ENCODE results near the gene SLC19A2. TPM values are rescaled to one million over a fixed set of nuclear protein-coding genes. Genes with fewer than 3 reads are reported as not detected.

Gene SLC19A2
- total RNA-seq, 1 experiment from 2014 or later: 31.5 TPM

- Mint-ChIP-seq H3K4me3 (ENCODE audit: unreplicated experiment) (peak overlapping the region; percentile 89), H3K4me1 (ENCODE audit: low read depth, unreplicated experiment) (peaks cover 45% of the 10 kb centered on the region), H3K9me3 (ENCODE audit: unreplicated experiment) (no peaks in the 10 kb centered on the region), H3K27me3 (ENCODE audit: insufficient read depth, unreplicated experiment) (no peaks in the 10 kb centered on the region), H3K36me3 (ENCODE audit: insufficient read depth, unreplicated experiment) (peaks cover 25% of the 10 kb centered on the region), H3K27ac (ENCODE audit: unreplicated experiment) (peak overlapping the region; percentile 48)
- intact Hi-C loops (cut with micrococcal nuclease; ENCODE audit: unreplicated experiment): no loop called here
- no peaks in the 10 kb centered on the region for H3K27me3 ChIP-seq (replicated peaks; ENCODE audit: control insufficient read depth, insufficient read depth, low read length)
- ChIA-PET POLR2A (no interaction called here), CTCF (no interaction called here)
- no peaks in the 10 kb centered on the region for H3K9me3 ChIP-seq
- TF ChIP-seq CTCF (IDR thresholded peaks at IDR 0.05; ENCODE audit: insufficient read depth in 1 of 2, low read depth in 1 of 2, low read length in 1 of 2, severe bottlenecking in 1 of 2, unreplicated experiment in 1 of 2): no peak
- peak overlapping the region; percentile 85 for H3K4me3 ChIP-seq (ENCODE audit: low read depth, low read length)
- no peak for DNase-seq
- H3K36me3 ChIP-seq (ENCODE audit: control insufficient read depth, insufficient read depth, low read length): no peaks in the 10 kb centered on the region
- BruUV-seq (replicated peaks): no TSS peak
- peaks cover 45% of the 10 kb centered on the region for H3K4me1 ChIP-seq
Observed at GRCh38 chr1:169483500-169483966, 2.2 kb downstream of the SLC19A2 start.

GRCh38 chr1:169479363-169480066 is 6.2 kb downstream of the SLC19A2 start:
- POLR2A ChIA-PET: interaction anchor here (0.9 kb wide), 1 partner anchor 11 kb away, joined by 3 read pairs; no protein-coding TSS in a partner anchor
- no peak for DNase-seq
- H3K36me3 ChIP-seq (ENCODE audit: control insufficient read depth, insufficient read depth, low read length): no peaks in the 10 kb centered on the region; the same call in 1 of the 2 replicates
- Mint-ChIP-seq H3K36me3 (ENCODE audit: insufficient read depth, unreplicated experiment) (peaks cover 25% of the 10 kb centered on the region), H3K27me3 (ENCODE audit: insufficient read depth, unreplicated experiment) (no peaks in the 10 kb centered on the region), H3K9me3 (ENCODE audit: unreplicated experiment) (no peaks in the 10 kb centered on the region), H3K27ac (ENCODE audit: unreplicated experiment) (no peak overlapping the region), H3K4me3 (ENCODE audit: unreplicated experiment) (no peak overlapping the region), H3K4me1 (ENCODE audit: low read depth, unreplicated experiment) (peaks cover 35% of the 10 kb centered on the region)
- TF ChIP-seq CTCF (IDR thresholded peaks at IDR 0.05; ENCODE audit: insufficient read depth in 1 of 2, low read depth in 1 of 2, low read length in 1 of 2, severe bottlenecking in 1 of 2, unreplicated experiment in 1 of 2): no peak
- H3K4me3 ChIP-seq (ENCODE audit: low read depth, low read length): no peak overlapping the region
- CTCF ChIA-PET: interaction anchor here (0.7 kb wide), 1 partner anchor 67 kb away, joined by 4 read pairs; no protein-coding TSS in a partner anchor
- H3K27me3 ChIP-seq (replicated peaks; ENCODE audit: control insufficient read depth, insufficient read depth, low read length): no peaks in the 10 kb centered on the region
- no TSS peak for BruUV-seq (replicated peaks)
- peaks cover 36% of the 10 kb centered on the region for H3K4me1 ChIP-seq
- H3K9me3 ChIP-seq: no peaks in the 10 kb centered on the region
- intact Hi-C loops (cut with micrococcal nuclease; ENCODE audit: unreplicated experiment): no loop called here

GRCh38 chr1:169478094-169478672 is 7.6 kb downstream of the SLC19A2 start:
- Mint-ChIP-seq H3K27ac (ENCODE audit: unreplicated experiment) (no peak overlapping the region), H3K4me1 (ENCODE audit: low read depth, unreplicated experiment) (peaks cover 28% of the 10 kb centered on the region), H3K36me3 (ENCODE audit: insufficient read depth, unreplicated experiment) (peaks cover 18% of the 10 kb centered on the region), H3K27me3 (ENCODE audit: insufficient read depth, unreplicated experiment) (no peaks in the 10 kb centered on the region), H3K9me3 (ENCODE audit: unreplicated experiment) (no peaks in the 10 kb centered on the region), H3K4me3 (ENCODE audit: unreplicated experiment) (no peak overlapping the region)
- no peaks in the 10 kb centered on the region for H3K27me3 ChIP-seq (replicated peaks; ENCODE audit: control insufficient read depth, insufficient read depth, low read length)
- no peaks in the 10 kb centered on the region; the same call in 1 of the 2 replicates for H3K36me3 ChIP-seq (ENCODE audit: control insufficient read depth, insufficient read depth, low read length)
- POLR2A ChIA-PET: no interaction called here
- DNase-seq: no peak
- no peaks in the 10 kb centered on the region for H3K9me3 ChIP-seq
- intact Hi-C loops (cut with micrococcal nuclease; ENCODE audit: unreplicated experiment): no loop called here
- H3K4me3 ChIP-seq (ENCODE audit: low read depth, low read length): no peak overlapping the region
- peaks cover 28% of the 10 kb centered on the region for H3K4me1 ChIP-seq
- no TSS peak for BruUV-seq (replicated peaks)
- CTCF ChIA-PET: no interaction called here
- TF ChIP-seq CTCF (IDR thresholded peaks at IDR 0.05; ENCODE audit: insufficient read depth in 1 of 2, low read depth in 1 of 2, low read length in 1 of 2, severe bottlenecking in 1 of 2, unreplicated experiment in 1 of 2): no peak

Data from Caco-2 (cell line).